AG04450 (cell line): ENCODE data around the gene NTMT1. TPM values are rescaled to one million over a fixed set of nuclear protein-coding genes. Genes with fewer than 3 reads are reported as not detected.

Experiments
- CTCF ChIA-PET: fragments of 300-600, 350-600 bp; formaldehyde crosslinking; extraction: SDS; loops from one replicate; lab custom pipeline; 2022; ENCODE audit warnings: antibody characterized with exemption, inconsistent platforms; lab: Charles Lee
- POLR2A ChIA-PET: fragments of 350-600 bp; formaldehyde crosslinking; extraction: SDS; loops from one replicate; lab custom pipeline; 2021; ENCODE audit warnings: antibody characterized with exemption, inconsistent platforms; lab: Yijun Ruan, JAX
- DNase-seq: peaks from one replicate; pipeline ENCODE4 v3.0.0-alpha.2; 2011; ENCODE audit warnings: low read depth, low spot score
- H3K27ac ChIP-seq: one replicate; pipeline ENCODE4 v1.5.1; 2012; ENCODE audit warnings: low read depth, low read length, control low read depth
- H3K27me3 ChIP-seq: one replicate; pipeline ENCODE4 v1.6.0; 2012; ENCODE audit warnings: low read length; ENCODE audit not compliant: control insufficient read depth, insufficient read depth
- H3K4me3 ChIP-seq: 2 replicates; pipeline ENCODE4 v1.5.1; 2011; ENCODE audit warnings: mild to moderate bottlenecking, low read depth, low read length, control low read depth
- H3K9me3 ChIP-seq: 2 replicates; pipeline ENCODE4 v1.5.1; 2012; ENCODE audit warnings: low read length; ENCODE audit not compliant: control insufficient read depth, insufficient read depth
- polyA minus RNA-seq: library from RNA; depleted of rRNA, polyadenylated mRNA; stranded (reverse); fragments of >200 nt; gene quantifications from 2 replicates; pipeline ENCODE4 v1.2.3, GENCODE V29; 2011; rRNA and poly(A)+ RNA removed
- polyA plus RNA-seq: library from polyadenylated mRNA; depleted of rRNA; stranded (reverse); fragments of >200 nt; gene quantifications from 2 replicates; pipeline ENCODE4 v1.2.3, GENCODE V29; 2011; rRNA removed
- TF ChIP-seq, protein P1 (sequence below): IDR thresholded peaks from 2 replicates; pipeline ENCODE4 v1.5.1; 2011; ENCODE audit warnings: low read depth, low read length, control low read depth, inconsistent platforms

The NTMT1 gene, protein sequence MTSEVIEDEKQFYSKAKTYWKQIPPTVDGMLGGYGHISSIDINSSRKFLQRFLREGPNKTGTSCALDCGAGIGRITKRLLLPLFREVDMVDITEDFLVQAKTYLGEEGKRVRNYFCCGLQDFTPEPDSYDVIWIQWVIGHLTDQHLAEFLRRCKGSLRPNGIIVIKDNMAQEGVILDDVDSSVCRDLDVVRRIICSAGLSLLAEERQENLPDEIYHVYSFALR
- polyA plus RNA-seq (49.3 and 50.4 TPM in 2 replicates), polyA minus RNA-seq (25.3 and 30.8 TPM in 2 replicates)

DNA sequence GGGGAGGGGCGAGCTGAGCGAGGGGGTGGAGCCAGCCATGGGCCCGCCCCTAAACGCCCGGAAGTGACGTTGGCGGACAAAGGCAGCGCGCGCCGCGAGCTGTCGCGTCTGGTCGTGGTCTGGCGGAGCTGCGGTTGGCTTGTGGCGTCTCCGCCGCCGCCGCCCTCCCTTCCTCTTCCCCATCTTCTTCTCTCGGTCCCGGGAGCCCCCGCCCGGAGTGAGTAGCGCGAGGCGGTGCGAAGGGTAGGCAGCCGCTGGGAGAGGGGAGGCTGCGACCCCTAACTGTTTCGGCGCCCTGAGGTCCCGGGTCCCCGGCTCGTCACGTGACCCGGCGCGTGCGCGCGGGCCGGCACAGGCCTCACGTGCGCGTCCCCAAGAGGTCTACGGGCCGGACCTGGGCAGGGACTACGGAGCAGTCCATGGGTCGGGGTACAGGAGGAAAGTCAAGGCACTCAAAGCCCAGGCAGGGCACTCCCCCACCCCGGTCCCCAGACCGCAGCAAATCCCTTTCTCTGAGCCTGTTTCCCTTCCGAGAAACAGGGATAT is at the start of gene NTMT1:
NTMT1 (plus strand) TSS at position 85 of the 546 bp plus-strand sequence. CDS start 6,541 bp downstream, outside the sequence.
- Histone ChIP-seq H3K9me3 (no peaks in the 10 kb centered on the region), H3K27ac (peak within 1 kb of the TSS; percentile 94), H3K4me3 (peak within 1 kb of the TSS; percentile 92), H3K27me3 (no peaks in the 10 kb centered on the region)
- CTCF ChIA-PET, result interaction anchor here (0.6 to 7.1 kb wide), 3 partner anchors 9 to 489 kb away, joined by 4 to 302 read pairs (median 5); no protein-coding TSS in a partner anchor
- no peak for DNase-seq
- TF ChIP-seq, protein P1, sequence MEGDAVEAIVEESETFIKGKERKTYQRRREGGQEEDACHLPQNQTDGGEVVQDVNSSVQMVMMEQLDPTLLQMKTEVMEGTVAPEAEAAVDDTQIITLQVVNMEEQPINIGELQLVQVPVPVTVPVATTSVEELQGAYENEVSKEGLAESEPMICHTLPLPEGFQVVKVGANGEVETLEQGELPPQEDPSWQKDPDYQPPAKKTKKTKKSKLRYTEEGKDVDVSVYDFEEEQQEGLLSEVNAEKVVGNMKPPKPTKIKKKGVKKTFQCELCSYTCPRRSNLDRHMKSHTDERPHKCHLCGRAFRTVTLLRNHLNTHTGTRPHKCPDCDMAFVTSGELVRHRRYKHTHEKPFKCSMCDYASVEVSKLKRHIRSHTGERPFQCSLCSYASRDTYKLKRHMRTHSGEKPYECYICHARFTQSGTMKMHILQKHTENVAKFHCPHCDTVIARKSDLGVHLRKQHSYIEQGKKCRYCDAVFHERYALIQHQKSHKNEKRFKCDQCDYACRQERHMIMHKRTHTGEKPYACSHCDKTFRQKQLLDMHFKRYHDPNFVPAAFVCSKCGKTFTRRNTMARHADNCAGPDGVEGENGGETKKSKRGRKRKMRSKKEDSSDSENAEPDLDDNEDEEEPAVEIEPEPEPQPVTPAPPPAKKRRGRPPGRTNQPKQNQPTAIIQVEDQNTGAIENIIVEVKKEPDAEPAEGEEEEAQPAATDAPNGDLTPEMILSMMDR, result no peak
- POLR2A ChIA-PET, result interaction anchor here (0.6 to 1.2 kb wide), 6 partner anchors 9 to 497 kb away, joined by 3 to 7 read pairs (median 4); partner anchors contain the start of gene IER5L

DNA sequence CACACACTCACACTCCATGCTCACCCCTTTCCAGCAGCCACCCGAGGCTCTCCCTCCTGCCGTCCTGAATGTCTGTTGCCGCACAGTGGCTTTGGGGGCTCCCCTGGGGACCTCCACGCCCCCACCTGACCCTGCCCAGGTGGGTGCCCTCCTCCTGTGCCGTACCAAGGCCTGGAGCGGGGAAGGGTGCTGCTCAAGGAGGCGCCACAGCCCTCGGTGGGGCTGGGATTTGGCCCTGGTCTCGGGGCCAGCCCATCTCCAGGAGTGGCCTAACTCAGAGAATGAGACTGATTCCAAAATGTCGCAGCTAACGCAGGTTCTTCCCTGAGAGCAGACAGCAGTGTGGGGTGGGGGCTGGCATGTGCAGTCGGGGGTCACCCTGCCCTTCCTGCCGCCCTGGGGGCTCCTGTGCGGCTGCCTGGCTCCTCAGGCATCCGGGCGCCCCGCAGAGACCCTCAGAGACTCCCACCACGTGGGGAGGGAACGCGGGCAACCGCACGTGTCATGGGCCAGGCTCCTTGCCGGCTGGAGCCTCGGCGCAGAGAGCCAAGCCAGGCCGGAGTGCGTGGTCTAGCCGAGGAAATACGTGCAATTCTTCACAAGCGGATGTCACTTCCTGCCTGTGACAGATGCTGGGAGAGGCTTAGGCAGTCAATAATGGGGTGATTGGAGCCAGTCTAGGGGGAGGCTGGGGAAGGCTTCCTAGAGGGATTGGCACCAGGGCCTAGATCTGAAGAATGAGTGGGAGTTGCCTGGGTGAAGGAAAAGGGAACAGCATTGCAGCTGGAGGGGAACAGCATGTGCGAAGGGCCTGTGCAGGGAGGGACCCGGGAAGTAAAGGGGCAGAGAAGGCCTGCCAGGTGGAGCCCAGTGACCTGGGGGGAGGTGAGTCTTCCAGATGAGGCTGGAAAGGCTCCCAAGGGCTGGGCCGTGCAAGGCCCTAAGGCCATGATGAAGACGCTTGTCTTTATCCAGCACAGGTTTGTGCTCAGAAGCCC is 49.1 kb upstream of the NTMT1 start:
- TF ChIP-seq, protein P1, result no peak
- Histone ChIP-seq H3K27me3 (no peaks in the 10 kb centered on the region), H3K27ac (peak overlapping the region; percentile 70), H3K9me3 (peaks cover 14% of the 10 kb centered on the region), H3K4me3 (no peak overlapping the region)
- DNase-seq, result no peak
- ChIA-PET POLR2A (no interaction called here), CTCF (no interaction called here)

DNA sequence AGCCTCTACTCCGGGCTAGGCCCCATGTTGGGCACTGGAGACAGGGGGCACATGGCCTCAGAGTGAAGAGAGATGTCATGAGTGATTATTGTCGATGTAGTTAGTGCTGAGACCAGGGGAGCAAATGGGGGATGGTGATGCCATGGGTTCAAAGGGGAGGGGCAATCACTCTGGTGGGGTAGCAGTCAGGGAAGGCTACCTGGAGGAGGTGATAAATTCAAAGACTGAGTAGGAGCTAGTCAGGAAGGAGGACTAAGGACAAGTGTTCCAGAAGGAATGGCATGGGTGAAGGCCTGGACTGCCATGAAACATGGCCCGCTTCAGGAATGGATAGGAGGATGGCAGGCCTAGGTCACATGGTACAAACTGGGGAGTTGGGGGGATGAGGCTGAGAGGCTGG is 46.7 kb upstream of the NTMT1 start:
- H3K27ac ChIP-seq, result no peak overlapping the region
- no peak for DNase-seq
- TF ChIP-seq, protein P1, result no peak
- CTCF ChIA-PET, result interaction anchor here (0.6 kb wide), 1 partner anchor 16 kb away, joined by 3 read pairs; no protein-coding TSS in a partner anchor
- POLR2A ChIA-PET, result interaction anchor here (0.6 kb wide), 1 partner anchor 83 kb away, joined by 8 read pairs; no protein-coding TSS in a partner anchor
- H3K27me3 ChIP-seq, result no peaks in the 10 kb centered on the region
- no peak overlapping the region for H3K4me3 ChIP-seq
- peaks cover 13% of the 10 kb centered on the region for H3K9me3 ChIP-seq

DNA sequence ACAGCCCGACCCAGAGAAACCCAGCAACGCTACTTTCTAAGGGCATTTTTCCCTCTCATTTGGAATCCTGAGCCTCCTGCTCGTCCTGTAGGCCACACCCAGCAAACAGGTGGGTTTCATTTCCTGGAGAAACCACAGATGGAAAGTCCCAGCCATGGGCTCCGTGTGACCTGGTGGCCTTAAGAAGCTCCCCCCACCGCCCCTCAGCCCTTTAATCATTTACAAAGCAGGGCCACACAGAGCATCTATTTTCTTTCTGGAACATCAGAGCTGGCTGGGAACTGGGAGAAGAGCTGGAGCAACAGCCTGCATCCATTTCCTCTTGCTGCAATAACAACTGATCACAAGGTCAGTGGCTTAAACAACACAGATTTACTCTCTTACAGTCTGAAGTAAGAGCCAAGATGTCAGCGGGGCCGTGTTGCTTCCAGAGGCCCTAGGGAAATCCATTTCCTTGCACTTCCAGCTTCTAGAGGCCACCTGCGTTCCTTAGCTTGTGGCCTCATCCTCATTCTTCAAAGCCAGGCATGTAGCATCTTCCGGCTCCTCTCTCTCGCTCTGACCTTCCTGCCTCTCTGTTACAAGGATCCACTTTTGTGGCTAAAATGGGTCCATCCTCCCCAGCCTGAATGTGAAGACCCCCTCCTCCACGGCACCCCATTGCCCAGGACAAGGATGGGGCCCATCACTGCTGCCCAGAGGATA is 45.6 kb upstream of the NTMT1 start:
- H3K4me3 ChIP-seq, result no peak overlapping the region
- peaks cover 9% of the 10 kb centered on the region for H3K9me3 ChIP-seq
- ChIA-PET POLR2A (no interaction called here), CTCF (interaction anchor here (0.6 kb wide), 1 partner anchor 15 kb away, joined by 3 read pairs; no protein-coding TSS in a partner anchor)
- DNase-seq, result no peak
- no peak overlapping the region for H3K27ac ChIP-seq
- no peaks in the 10 kb centered on the region for H3K27me3 ChIP-seq
- TF ChIP-seq, protein P1, result no peak
